GM20000 (cell line): Measurements from ENCODE around the gene TMEM59.
"Not testable (repeated sequence)": the region's sequence is repeated elsewhere in the genome, so short reads cannot be mapped to it uniquely, and the experiment has no call there.

Source experiments
- DNase-seq: peaks from one replicate; pipeline ENCODE4 v3.0.0; 2012; ENCODE audit warnings: low spot score
- TF ChIP-seq, protein P1 (sequence below): IDR thresholded peaks from 2 replicates; pipeline ENCODE4 v1.5.1; 2012; ENCODE audit warnings: mild to moderate bottlenecking, control low read depth; ENCODE audit errors: extremely low read depth, missing control alignments

The TMEM59 gene

DNA sequence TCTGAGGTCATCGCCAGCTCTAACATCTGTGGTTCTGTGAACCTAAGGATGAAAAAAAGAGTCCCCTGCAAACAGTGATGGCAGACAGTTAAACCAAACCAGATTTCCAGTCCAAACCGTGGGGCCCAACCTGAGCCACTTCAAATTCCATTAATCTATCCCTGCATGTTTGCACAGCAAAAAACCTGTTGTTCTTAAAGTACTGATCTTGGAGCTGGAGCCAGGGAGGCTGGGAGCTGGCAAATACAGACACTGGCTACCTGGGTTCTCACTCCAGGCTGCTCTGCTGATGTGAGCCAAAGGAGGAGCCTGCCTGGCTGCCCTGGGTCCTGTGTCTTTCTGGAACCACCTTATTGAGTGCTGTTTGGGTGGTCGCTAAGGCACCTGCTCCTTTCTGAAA lies 51.4 kb downstream of the TMEM59 start:
- DNase-seq, result no peak
- TF ChIP-seq, protein P1, sequence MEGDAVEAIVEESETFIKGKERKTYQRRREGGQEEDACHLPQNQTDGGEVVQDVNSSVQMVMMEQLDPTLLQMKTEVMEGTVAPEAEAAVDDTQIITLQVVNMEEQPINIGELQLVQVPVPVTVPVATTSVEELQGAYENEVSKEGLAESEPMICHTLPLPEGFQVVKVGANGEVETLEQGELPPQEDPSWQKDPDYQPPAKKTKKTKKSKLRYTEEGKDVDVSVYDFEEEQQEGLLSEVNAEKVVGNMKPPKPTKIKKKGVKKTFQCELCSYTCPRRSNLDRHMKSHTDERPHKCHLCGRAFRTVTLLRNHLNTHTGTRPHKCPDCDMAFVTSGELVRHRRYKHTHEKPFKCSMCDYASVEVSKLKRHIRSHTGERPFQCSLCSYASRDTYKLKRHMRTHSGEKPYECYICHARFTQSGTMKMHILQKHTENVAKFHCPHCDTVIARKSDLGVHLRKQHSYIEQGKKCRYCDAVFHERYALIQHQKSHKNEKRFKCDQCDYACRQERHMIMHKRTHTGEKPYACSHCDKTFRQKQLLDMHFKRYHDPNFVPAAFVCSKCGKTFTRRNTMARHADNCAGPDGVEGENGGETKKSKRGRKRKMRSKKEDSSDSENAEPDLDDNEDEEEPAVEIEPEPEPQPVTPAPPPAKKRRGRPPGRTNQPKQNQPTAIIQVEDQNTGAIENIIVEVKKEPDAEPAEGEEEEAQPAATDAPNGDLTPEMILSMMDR, result no peak

DNA sequence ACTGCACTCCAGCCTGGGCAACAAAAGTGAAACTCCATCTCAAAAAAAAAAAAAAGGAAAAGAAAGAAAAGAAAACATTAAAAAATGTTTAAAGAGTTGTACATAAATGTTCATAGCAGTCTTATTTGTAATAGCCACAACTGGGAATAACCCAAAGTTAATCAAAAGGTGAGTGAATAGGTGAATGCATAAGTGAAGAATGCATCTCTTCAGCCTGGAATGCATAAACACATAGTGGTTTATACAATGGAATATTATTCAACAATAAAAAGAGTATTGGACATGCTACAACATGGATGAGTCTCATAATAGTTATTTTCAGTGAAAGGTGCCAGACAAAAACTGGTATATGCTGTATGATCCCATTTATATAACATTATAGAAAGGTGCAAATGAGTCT lies 53.1 kb downstream of the TMEM59 start:
- TF ChIP-seq, protein P1, result no peak
- DNase-seq, result no peak

DNA sequence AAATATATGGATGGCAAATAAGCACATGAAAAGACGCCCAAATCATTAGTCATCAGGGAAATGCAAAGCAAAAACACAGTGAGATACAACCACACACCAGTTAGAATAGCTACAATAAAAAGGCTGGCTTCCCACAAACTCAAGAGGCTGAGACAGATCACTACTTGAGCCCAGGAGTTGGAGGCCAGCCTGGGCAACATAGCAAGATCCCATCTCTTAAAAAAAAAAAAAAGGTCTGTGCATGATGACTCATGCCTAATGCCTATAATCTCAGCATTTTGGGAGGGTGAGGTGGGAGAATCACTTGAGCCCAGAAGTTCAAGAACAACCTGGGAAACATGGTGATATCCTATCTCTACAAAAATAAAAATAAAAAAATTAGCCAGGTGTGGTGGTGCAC lies 54.8 kb downstream of the TMEM59 start:
- TF ChIP-seq, protein P1, result no peak
- DNase-seq, result no peak

DNA sequence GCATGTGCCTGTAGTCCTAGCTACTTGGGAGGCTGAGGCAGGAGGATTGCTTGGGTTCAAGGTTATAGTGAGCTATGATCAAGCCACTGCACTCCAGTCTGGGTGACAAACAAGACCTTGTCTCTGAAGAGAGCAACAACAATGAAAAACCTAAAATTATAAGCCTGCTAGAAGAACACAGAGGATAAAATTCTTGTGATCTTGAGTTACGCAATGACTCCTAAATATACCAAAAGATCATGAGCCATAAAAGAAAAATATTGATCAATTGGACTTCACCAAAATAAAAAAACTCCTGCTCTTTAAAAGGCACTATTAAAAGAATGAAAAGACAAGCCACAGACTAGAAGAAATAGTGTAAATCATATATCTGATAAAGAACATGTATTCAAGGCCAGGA lies 57.3 kb downstream of the TMEM59 start:
- DNase-seq, result no peak
- TF ChIP-seq, protein P1, result no peak

DNA sequence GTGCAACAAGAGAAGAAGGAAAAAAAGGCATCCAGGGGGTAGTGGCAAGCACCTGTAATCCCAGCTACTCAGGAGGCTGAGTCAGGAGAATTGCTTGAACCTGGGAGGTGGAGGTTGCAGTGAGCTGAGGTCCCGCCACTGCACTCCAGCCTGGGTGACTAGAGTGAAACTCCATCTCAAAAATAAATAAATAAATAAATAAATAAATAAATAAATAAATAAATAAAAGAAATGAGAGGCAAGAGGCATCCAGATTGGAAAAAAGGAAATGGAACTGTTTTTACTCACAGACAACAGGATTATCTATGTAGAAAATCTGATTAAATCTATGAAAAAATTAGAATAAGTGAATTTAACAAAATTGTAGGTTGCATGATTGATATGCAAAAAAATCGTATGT lies 58.5 kb downstream of the TMEM59 start:
- DNase-seq, result not testable (repeated sequence)

DNA sequence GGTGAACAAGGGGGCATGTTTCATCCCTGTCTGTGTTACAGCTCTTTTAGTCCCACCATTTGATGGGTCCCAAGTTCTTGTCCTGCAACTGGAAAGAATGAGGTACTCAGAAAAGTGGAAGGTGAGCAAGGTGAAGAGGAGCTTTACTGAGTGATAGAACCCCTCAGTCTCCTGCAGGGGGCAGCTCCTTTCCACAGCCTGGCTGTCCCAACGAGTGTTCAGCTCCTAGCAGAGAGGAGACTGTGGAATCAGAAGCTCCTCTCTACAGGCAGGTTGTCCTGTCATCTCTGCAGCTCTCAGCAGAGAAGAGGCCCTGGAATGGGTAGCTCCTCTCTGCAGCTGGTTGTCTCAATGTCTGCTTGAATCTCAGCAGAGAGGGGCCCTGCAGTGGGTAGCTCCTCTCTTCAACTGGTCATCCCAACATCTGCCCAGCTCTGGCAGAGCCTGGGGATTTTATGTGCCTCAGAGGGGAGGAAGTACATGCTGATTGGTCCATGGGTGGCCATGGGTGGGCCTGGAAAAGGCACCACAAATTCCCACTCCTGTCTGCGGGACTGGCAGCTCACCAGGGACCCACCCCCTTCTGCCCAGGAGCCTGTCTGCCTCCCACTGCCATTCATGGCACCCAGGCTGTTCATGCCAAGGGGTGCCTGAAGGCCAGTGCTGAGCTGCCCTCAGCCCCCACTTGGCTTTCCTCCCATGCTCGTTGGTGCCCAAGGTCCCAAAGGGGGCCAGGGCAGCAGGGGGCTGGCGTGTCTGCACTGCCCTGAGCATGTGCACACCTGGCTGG lies 60.7 kb downstream of the TMEM59 start:
- no peak for DNase-seq
- TF ChIP-seq, protein P1, result no peak

DNA sequence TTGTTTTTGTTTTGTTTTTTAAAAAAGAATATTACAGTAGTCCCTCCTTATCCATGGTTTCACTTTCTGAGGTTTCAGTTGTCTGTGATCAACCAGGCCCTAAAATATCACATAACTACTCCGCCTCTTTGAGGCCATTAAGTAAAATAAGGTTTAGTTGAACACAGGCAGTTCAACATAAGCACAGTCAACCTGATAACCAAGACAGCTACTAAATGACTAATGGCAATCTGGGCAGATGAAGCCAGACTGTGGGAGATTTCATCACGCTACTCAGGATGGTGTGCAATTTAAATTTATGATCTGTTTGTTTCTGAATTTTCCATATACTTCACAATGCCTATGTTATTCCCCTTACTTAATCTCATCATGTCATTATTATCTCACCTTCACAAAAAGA lies 65.1 kb downstream of the TMEM59 start:
- TF ChIP-seq, protein P1, result no peak
- DNase-seq, result no peak

DNA sequence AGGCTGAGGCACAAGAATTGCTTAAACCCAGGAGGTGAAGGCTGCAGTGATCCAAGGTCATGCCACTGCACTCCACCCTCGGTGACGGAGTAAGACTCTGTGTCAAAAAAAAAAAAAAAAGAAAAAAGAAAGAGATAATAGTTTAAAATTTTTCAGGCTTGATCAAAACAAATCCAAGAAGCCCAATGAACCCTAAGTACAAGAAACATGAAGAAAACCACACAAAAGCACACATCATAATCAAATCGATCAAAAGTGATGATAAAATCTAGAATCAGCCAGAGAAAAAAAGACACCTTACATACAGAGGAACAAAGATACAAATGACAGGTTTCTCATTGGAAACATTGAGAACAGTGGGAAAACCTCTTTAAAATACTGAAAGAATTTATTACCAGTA lies 66.5 kb downstream of the TMEM59 start:
- TF ChIP-seq, protein P1, result no peak
- no peak for DNase-seq
